ENCODE results near the gene FBXO30. TPM values are rescaled to one million over a fixed set of nuclear protein-coding genes. Genes with fewer than 3 reads are reported as not detected.

The FBXO30 gene
- total RNA-seq, 1 donor: 3.5 TPM

DNA sequence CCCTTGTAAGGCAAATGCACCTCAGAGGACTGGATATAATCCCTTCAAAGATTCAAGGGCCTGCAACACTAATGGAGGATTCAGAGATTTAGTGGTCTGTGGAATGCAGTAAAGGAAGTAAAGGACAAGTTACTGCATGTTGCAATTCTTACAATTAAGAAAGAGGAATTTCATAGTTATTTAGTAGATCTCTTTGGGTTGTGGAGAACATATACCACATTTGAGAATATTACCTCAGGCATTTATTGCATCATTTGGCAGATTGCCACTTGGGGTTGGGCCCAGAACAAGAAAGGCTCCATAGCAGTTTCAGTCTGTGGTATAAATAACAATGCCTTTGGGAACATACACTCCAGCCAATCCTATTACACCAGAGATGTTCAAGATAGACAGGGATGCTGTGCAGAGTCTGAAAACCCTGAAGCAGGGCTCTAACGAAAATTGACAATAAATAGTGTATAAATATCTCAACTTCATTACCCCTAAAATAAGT lies 58.4 kb downstream of the FBXO30 start:
- DNase-seq (ENCODE audit: low read depth in 2 of 3, low spot score in 2 of 3): peak in 1 of 3 donors; percentile 21

DNA sequence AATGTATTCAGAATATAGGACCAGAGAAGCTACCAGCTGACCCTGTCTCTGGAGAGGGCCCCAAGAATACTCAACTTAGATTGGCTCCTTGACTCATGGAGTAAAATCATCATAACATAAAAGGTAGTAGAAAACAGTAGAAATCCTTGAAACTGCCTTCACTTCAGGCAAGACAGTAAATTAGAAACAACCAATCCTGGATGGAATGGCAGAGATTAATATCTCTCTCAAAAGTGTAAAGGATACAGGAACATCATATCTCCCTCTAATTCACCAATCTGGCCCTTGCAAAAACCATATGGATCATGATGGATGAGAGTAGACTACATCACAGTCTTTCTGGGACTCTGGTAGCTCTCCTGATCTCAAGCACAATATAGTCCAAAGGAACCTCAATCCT lies 58.9 kb downstream of the FBXO30 start:
- DNase-seq (ENCODE audit: low read depth in 2 of 3, low spot score in 2 of 3): no peak

- no peak for DNase-seq (ENCODE audit: low read depth in 2 of 3, low spot score in 2 of 3)
Observed at GRCh38 chr6:145752638-145753037, 62.0 kb downstream of the FBXO30 start.

DNA sequence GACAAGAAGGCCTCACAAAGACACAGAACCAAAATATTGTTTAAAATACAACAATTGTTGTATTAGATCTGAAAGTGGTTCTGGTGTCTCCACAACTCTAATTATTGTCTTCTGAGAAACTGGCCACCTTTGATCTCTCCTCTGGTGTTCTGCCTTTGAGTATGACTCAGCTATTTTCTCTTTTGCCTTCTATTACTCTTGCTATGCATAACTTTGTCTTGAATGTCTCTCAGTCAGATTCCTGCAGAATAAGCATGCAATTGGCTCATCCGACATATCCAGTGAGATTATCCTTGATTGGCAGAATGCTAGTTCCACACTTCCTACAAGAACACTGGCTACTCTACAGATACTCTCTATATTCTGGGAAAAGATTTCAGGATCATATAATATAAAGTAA lies 65.0 kb downstream of the FBXO30 start:
- peak in 2 of 3 donors; percentile 26 to 69 for DNase-seq (ENCODE audit: low read depth in 2 of 3, low spot score in 2 of 3)

DNA sequence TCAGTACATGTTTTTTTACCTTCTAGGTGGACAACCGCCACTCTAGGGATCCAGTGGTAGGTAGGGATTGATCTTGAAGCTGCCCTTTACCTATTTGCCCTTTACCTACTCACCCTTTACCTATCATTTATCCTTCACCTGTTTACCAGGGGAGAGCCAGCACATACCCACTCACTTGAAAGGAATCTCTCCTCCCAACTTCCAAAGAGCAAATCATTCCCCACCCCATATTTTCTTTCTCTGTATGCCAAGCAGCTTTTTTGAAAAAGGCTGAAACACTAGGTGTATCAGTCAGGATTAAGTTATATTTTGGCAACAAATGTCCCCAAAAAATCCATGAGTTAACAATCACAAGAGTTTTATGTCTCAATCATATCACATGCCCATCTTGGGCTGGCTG lies 68.7 kb downstream of the FBXO30 start:
- DNase-seq (ENCODE audit: low read depth in 2 of 3, low spot score in 2 of 3): no peak

DNA sequence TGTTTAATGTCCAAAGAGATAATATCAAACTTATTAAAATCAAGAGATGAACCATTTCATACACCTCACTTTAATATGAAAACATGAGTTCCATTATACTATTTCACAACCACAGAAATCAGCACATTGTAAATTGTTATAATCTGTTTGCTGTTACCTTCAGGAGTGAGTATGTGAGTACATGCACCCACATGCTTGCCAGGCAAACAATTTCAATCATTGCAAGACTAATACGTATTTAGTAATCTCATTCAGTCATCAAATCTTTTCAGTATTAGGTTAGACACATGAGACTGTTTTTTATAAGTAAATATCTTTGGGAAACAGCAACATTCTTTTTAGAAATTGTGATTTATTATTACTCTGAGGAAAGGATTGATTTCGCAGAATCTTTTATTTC lies 70.0 kb downstream of the FBXO30 start:
- DNase-seq (ENCODE audit: low read depth in 2 of 3, low spot score in 2 of 3): no peak

Other genes with a start within 250 kb of the FBXO30 start
- gene EPM2A, start 79.3 kb downstream of the FBXO30 start, total RNA-seq: 14.3 TPM
- 16.4 TPM for gene SHPRH, start 149.6 kb upstream of the FBXO30 start, total RNA-seq
- gene GRM1, start 214.3 kb upstream of the FBXO30 start, total RNA-seq: under 0.01 TPM